Head of caudate nucleus (tissue), 42 donors: ENCODE results near the gene WNT7B.

ENCODE experiments used
- DNase-seq, 42 donors: peaks; one replicate each; pipeline versions ENCODE4 v3.0.0 to v3.0.0-alpha.2; 2020 to 2021; ENCODE audit warnings: mixed read lengths in 7 of 42
- intact Hi-C: fragments of 100-400 bp; cut with DNase I; formaldehyde crosslinking; loops from one replicate; pipeline ENCODE4 v1.15.0; 2022

Gene WNT7B

GRCh38 chr22:45876136-45877035, 100.6 kb downstream of the WNT7B start:
- intact Hi-C loops = no loop called here
- DNase-seq = peak in 18 of 42 donors; percentile 2 to 34 (median 10)

- peak in 1 of 42 donors; percentile 1 for DNase-seq
- intact Hi-C loops = no loop called here
Measured at GRCh38 chr22:45872659-45873263, 104.2 kb downstream of the WNT7B start.

- DNase-seq = no peak
- intact Hi-C loops = no loop called here
Measured at GRCh38 chr22:45871721-45872120, 105.2 kb downstream of the WNT7B start.
